ENCODE results near the gene PTGES2. TPM values are rescaled to one million over a fixed set of nuclear protein-coding genes. Genes with fewer than 3 reads are reported as not detected.
A peak's percentile ranks its signal among the peaks of the same experiment; 100 is the strongest.

The PTGES2 gene
- total and polyA plus RNA-seq, 2 of the 13 experiments (the other 11 are each of a cell fraction or from before 2014, with no cell fraction given), result 63.7 to 79.8 TPM

- 0 out of 2 replicates have a peak, but pooled peaks have one; percentile 32 for TF ChIP-seq RBFOX2 (IDR thresholded peaks at IDR 0.05; ENCODE audit: low read depth, low read length)
- TF ChIP-seq ZKSCAN8 (CRISPR knock-in tag; IDR thresholded peaks at IDR 0.05; ENCODE audit: borderline replicate concordance), result peak; percentile 91
- TF ChIP-seq ATF1 (CRISPR knock-in tag; IDR thresholded peaks at IDR 0.05), result no peak
- 0 out of 2 replicates have a peak, but pooled peaks have one; percentile 41 for TF ChIP-seq ZNF567 (CRISPR knock-in tag; IDR thresholded peaks at IDR 0.05; ENCODE audit: borderline replicate concordance)
- TF ChIP-seq ZNF136 (CRISPR knock-in tag; IDR thresholded peaks at IDR 0.05; ENCODE audit: low read depth), result no peak
- no peak; the same call in 1 of the 2 replicates for TF ChIP-seq ZXDC (CRISPR knock-in tag; IDR thresholded peaks at IDR 0.05)
- TF ChIP-seq ZFP37 (CRISPR knock-in tag; IDR thresholded peaks at IDR 0.05; ENCODE audit: borderline replicate concordance), result 0 out of 2 replicates have a peak, but pooled peaks have one; percentile 51
- no peak for TF ChIP-seq EEA1 (CRISPR knock-in tag; IDR thresholded peaks at IDR 0.05; ENCODE audit: borderline replicate concordance)
- TF ChIP-seq ZNF264 (CRISPR knock-in tag; IDR thresholded peaks at IDR 0.05), result peak; percentile 70; the same call in 1 of the 2 replicates
- peak; percentile 68 for TF ChIP-seq ARNT2 (CRISPR knock-in tag; IDR thresholded peaks at IDR 0.05; ENCODE audit: low read depth)
- no peak for TF ChIP-seq DZIP1 (CRISPR knock-in tag; IDR thresholded peaks at IDR 0.05)
- TF ChIP-seq RXRB (CRISPR knock-in tag; IDR thresholded peaks at IDR 0.05; ENCODE audit: borderline replicate concordance), result peak; percentile 100
- peak; percentile 94 for TF ChIP-seq PHF21A (CRISPR knock-in tag; IDR thresholded peaks at IDR 0.05)
- TF ChIP-seq STAT5B (CRISPR knock-in tag; IDR thresholded peaks at IDR 0.05), result peak; percentile 82; the same call in 1 of the 2 replicates
- no peak for TF ChIP-seq AKNA (CRISPR knock-in tag; IDR thresholded peaks at IDR 0.05; ENCODE audit: borderline replicate concordance)
- TF ChIP-seq KDM2A (CRISPR knock-in tag; IDR thresholded peaks at IDR 0.05; ENCODE audit: borderline replicate concordance, low read depth), result peak; percentile 71
Observed at GRCh38 chr9:128115187-128116103, 12.1 kb downstream of the PTGES2 start (continued).
